ENCODE data around the gene TNFAIP8L1.

GRCh38 chr19:4633140-4633967, 6.0 kb upstream of the TNFAIP8L1 start:
- TF ChIP-seq, protein P1, sequence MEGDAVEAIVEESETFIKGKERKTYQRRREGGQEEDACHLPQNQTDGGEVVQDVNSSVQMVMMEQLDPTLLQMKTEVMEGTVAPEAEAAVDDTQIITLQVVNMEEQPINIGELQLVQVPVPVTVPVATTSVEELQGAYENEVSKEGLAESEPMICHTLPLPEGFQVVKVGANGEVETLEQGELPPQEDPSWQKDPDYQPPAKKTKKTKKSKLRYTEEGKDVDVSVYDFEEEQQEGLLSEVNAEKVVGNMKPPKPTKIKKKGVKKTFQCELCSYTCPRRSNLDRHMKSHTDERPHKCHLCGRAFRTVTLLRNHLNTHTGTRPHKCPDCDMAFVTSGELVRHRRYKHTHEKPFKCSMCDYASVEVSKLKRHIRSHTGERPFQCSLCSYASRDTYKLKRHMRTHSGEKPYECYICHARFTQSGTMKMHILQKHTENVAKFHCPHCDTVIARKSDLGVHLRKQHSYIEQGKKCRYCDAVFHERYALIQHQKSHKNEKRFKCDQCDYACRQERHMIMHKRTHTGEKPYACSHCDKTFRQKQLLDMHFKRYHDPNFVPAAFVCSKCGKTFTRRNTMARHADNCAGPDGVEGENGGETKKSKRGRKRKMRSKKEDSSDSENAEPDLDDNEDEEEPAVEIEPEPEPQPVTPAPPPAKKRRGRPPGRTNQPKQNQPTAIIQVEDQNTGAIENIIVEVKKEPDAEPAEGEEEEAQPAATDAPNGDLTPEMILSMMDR (IDR thresholded peaks at IDR 0.05; ENCODE audit: borderline replicate concordance, extremely low read depth, low read length, poor library complexity, severe bottlenecking) = peak; percentile 82
- TF ChIP-seq EZH2 (IDR thresholded peaks at IDR 0.05; ENCODE audit: borderline replicate concordance, low read depth, low read length, severe bottlenecking) = no peak
